GM12878 (cell line): ENCODE data around the gene RABGEF1. TPM values are rescaled to one million over a fixed set of nuclear protein-coding genes. Genes with fewer than 3 reads are reported as not detected.

Experiments used
- ATAC-seq: fragments of 200-7000 bp; cut with Tn5 transposase; 3 replicates; pipeline ENCODE4 v1.9.1; 2020; ENCODE audit warnings: mild to moderate bottlenecking, moderate library complexity
- BruUV-seq: library from RNA; stranded (reverse); fragments of 400-500 nt; replicated peaks from 2 replicates; lab custom pipeline; 2021; lab: Mats Ljungman, UMichigan
- CTCF ChIA-PET: fragments of 300-600 bp; sonication (Branson Sonifier 250); formaldehyde crosslinking; extraction: SDS; loops from one replicate; lab custom pipeline; 2021; ENCODE audit warnings: inconsistent platforms; lab: Yijun Ruan, JAX
- POLR2A ChIA-PET: fragments of 350-600 bp; formaldehyde crosslinking; extraction: SDS; loops from one replicate; lab custom pipeline; 2021; ENCODE audit warnings: inconsistent platforms; lab: Charles Lee
- RAD21 ChIA-PET: fragments of 300-600 bp; sonication (Branson Sonifier 250); formaldehyde crosslinking; loops from one replicate; lab custom pipeline; 2023; ENCODE audit warnings: antibody characterized with exemption; ENCODE audit not compliant: unreplicated experiment; lab: Charles Lee
- SMC1A ChIA-PET: fragments of 300-600 bp; sonication (Branson Sonifier 250); formaldehyde crosslinking; loops from one replicate; lab custom pipeline; 2023; ENCODE audit not compliant: unreplicated experiment, uncharacterized antibody; lab: Charles Lee
- DNase-seq: peaks from one replicate; pipeline ENCODE4 v3.0.0-alpha.2; 2011; ENCODE audit warnings: low read depth, low spot score
- FAIRE-seq: peaks from 3 replicates; lab custom pipeline; 2011; peaks lifted over from hg19 to GRCh38; lab: Jason Lieb, UNC
- H2AFZ ChIP-seq: 2 replicates; pipeline ENCODE4 v1.6.0; 2011; ENCODE audit warnings: low read depth, low read length, control low read depth; ENCODE audit not compliant: control insufficient read depth
- H3K27ac ChIP-seq: 2 replicates; pipeline ENCODE4 v1.5.1; 2011; ENCODE audit warnings: control low read depth; ENCODE audit not compliant: control insufficient read depth, insufficient read depth
- H3K27me3 ChIP-seq, 2 experiments: replicated peaks in 1 of 2; 2 replicates each; pipeline versions ENCODE4 v1.6.0 to v1.6.1; 2011; ENCODE audit warnings: low read length in 1 of 2; ENCODE audit not compliant: control insufficient read depth in 2 of 2, insufficient read depth in 2 of 2
- H3K36me3 ChIP-seq, 2 experiments: 2 replicates each; pipeline ENCODE4 v1.5.1; 2011; ENCODE audit warnings: low read length in 1 of 2; ENCODE audit not compliant: control insufficient read depth in 2 of 2, insufficient read depth in 2 of 2
- H3K4me1 ChIP-seq: 2 replicates; pipeline ENCODE4 v1.6.1; 2011; ENCODE audit warnings: mild to moderate bottlenecking, low read length, moderate library complexity, mixed read lengths; ENCODE audit not compliant: control insufficient read depth, insufficient read depth
- H3K4me2 ChIP-seq: 2 replicates; pipeline ENCODE4 v1.6.0; 2011; ENCODE audit warnings: control low read depth; ENCODE audit not compliant: control insufficient read depth, insufficient read depth
- H3K4me3 ChIP-seq: fragments of 200-600 bp; sonication (generic); 2 replicates; pipeline ENCODE4 v1.5.1; 2016
- H3K79me2 ChIP-seq: 2 replicates; pipeline ENCODE4 v1.6.0; 2011; ENCODE audit warnings: low read length; ENCODE audit not compliant: control insufficient read depth, insufficient read depth
- H3K9ac ChIP-seq: 2 replicates; pipeline ENCODE4 v1.8.0; 2011; ENCODE audit warnings: low read length, control low read depth, mixed read lengths; ENCODE audit not compliant: control insufficient read depth, insufficient read depth
- H3K9me3 ChIP-seq: replicated peaks from 3 replicates; pipeline ENCODE4 v1.5.1; 2011; ENCODE audit warnings: mild to moderate bottlenecking, low read length; ENCODE audit not compliant: control insufficient read depth, insufficient read depth
- H4K20me1 ChIP-seq: 2 replicates; pipeline ENCODE4 v1.6.0; 2011; ENCODE audit not compliant: control insufficient read depth, insufficient read depth
- ATF2 ChIP-seq: IDR thresholded peaks from 2 replicates; pipeline ENCODE4 v1.6.1; 2012; ENCODE audit warnings: low read length, inconsistent platforms
- KAT2A ChIP-seq: conservative IDR thresholded peaks from 2 replicates; pipeline ENCODE4 v1.6.1; 2011; ENCODE audit warnings: low read depth, low read length; ENCODE audit not compliant: control insufficient read depth
- NR2C2 ChIP-seq: IDR thresholded peaks from 2 replicates; pipeline ENCODE4 v1.6.1; 2011; ENCODE audit warnings: borderline replicate concordance, low read depth; ENCODE audit not compliant: control insufficient read depth, insufficient read length
- SMC3 ChIP-seq: IDR thresholded peaks from 2 replicates; pipeline ENCODE4 v1.6.1; 2011; ENCODE audit warnings: low read length, improper control_type of control experiment, borderline replicate concordance
- SUZ12 ChIP-seq: fragments of 200-600 bp; sonication (generic); IDR thresholded peaks from one replicate; pipeline ENCODE4 v1.6.1; 2018; ENCODE audit warnings: antibody characterized with exemption, mild to moderate bottlenecking; ENCODE audit not compliant: unreplicated experiment
- TCF3 ChIP-seq: IDR thresholded peaks from 2 replicates; pipeline ENCODE4 v1.6.1; 2012; ENCODE audit warnings: low read depth, mild to moderate bottlenecking, low read length, borderline replicate concordance; ENCODE audit not compliant: insufficient read depth
- YBX1 ChIP-seq: fragments of 450-650 bp; IDR thresholded peaks from 2 replicates; pipeline ENCODE4 v1.6.1; 2016; ENCODE audit warnings: antibody characterized with exemption
- YY1 ChIP-seq: IDR thresholded peaks from 2 replicates; pipeline ENCODE4 v1.6.1; 2011; ENCODE audit warnings: low read depth, mild to moderate bottlenecking, low read length
- ZZZ3 ChIP-seq: IDR thresholded peaks from 2 replicates; pipeline ENCODE4 v1.6.1; 2011; ENCODE audit warnings: low read depth; ENCODE audit not compliant: control insufficient read depth, insufficient read length
- WGBS: methylation state at CpG from one replicate; pipeline ENCODE4 v1.1.6; 2016; ENCODE audit warnings: low lambda C conversion rate; ENCODE audit not compliant: insufficient replicate concordance, insufficient coverage; ENCODE audit errors: missing lambda C conversion rate; 5-methylcytosine and 5-hydroxymethylcytosine counted together
- in situ Hi-C: fragments of 300-500 bp; cut with MboI; formaldehyde crosslinking; loops from 9 replicates; pipeline ENCODE4 v1.14.3; 2018; ENCODE audit warnings: mixed read lengths
- intact Hi-C: fragments of 100-400 bp; cut with micrococcal nuclease; formaldehyde crosslinking; loops from one replicate; pipeline ENCODE4 v1.14.2; 2022; ENCODE audit not compliant: unreplicated experiment
- polyA plus RNA-seq, 11 experiments: library from polyadenylated mRNA; depleted of rRNA in 4 of 11; unstranded in 6 of 11; stranded (reverse) in 5 of 11; fragments of >200 nt; fragmentation: Nextera tagmentation in 4 of 11; fragmentation: Illumina TruSeq in 1 of 11; extraction: Ambion mirVana in 4 of 11; extraction: Trizol in 1 of 11; gene quantifications; 1 replicate in 1 of 11; 2 replicates in 10 of 11; pipeline versions ENCODE4 v1.2.1 to v1.2.3, GENCODE V29; 2011 to 2016; ENCODE audit warnings: inconsistent platforms in 2 of 11, missing spikeins in 2 of 11, low read depth in 1 of 11
- total RNA-seq, 4 experiments: library from RNA; depleted of rRNA in 3 of 4; stranded (reverse); fragments of >200 nt in 3 of 4; fragmentation: Illumina TruSeq in 1 of 4; extraction: Trizol in 1 of 4; gene quantifications; 2 replicates each; pipeline versions ENCODE4 v1.2.1 to v1.2.3, GENCODE V29; 2013 to 2021
- TF ChIP-seq, protein P1 (sequence below): fragments of 450-650 bp; conservative IDR thresholded peaks from 2 replicates; pipeline ENCODE4 v1.6.1; 2017; ENCODE audit warnings: mild to moderate bottlenecking, moderate library complexity

Gene RABGEF1
- total and polyA plus RNA-seq, 10 of the 15 experiments (the other 5 are each of a cell fraction or from before 2014, with no cell fraction given), result 10.2 to 36.4 (median 26.1) TPM

- H3K4me1 ChIP-seq, result no peaks in the 10 kb centered on the region
- ChIA-PET CTCF (interaction anchor here (0.8 kb wide), 1 partner anchor 68 kb away, joined by 3 read pairs; no protein-coding TSS in a partner anchor), RAD21 (interaction anchor here (1.6 kb wide), 1 partner anchor 71 kb away, joined by 3 read pairs; no protein-coding TSS in a partner anchor), POLR2A (interaction anchor here (0.6 kb wide), 1 partner anchor 72 kb away, joined by 3 read pairs; no protein-coding TSS in a partner anchor), SMC1A (no interaction called here)
- TF ChIP-seq TCF3, result no peak
- TF ChIP-seq, protein P1, sequence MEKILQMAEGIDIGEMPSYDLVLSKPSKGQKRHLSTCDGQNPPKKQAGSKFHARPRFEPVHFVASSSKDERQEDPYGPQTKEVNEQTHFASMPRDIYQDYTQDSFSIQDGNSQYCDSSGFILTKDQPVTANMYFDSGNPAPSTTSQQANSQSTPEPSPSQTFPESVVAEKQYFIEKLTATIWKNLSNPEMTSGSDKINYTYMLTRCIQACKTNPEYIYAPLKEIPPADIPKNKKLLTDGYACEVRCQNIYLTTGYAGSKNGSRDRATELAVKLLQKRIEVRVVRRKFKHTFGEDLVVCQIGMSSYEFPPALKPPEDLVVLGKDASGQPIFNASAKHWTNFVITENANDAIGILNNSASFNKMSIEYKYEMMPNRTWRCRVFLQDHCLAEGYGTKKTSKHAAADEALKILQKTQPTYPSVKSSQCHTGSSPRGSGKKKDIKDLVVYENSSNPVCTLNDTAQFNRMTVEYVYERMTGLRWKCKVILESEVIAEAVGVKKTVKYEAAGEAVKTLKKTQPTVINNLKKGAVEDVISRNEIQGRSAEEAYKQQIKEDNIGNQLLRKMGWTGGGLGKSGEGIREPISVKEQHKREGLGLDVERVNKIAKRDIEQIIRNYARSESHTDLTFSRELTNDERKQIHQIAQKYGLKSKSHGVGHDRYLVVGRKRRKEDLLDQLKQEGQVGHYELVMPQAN, result no peak
- TF ChIP-seq SUZ12, result no peak
- TF ChIP-seq SMC3, result no peak
- TF ChIP-seq KAT2A, result no peak
- TF ChIP-seq NR2C2, result no peak
- no peak for TF ChIP-seq YBX1
- TF ChIP-seq YY1, result no peak
- no peak for TF ChIP-seq ZZZ3
- TF ChIP-seq ATF2, result no peak
- no peak overlapping the region for H3K27ac ChIP-seq
- H3K79me2 ChIP-seq, result no peaks in the 10 kb centered on the region
- BruUV-seq, result no TSS peak
- no peak overlapping the region for H2AFZ ChIP-seq
- H3K27me3 ChIP-seq, result no peaks in the 10 kb centered on the region
- no peak for DNase-seq
- in situ Hi-C loops, result no loop called here
- intact Hi-C loops, result no loop called here
- H3K4me3 ChIP-seq, result no peak overlapping the region
- ATAC-seq, result no peak
- no peaks in the 10 kb centered on the region for H3K36me3 ChIP-seq
- FAIRE-seq, result no peak
- H3K4me2 ChIP-seq, result no peak overlapping the region
- H3K9me3 ChIP-seq, result no peaks in the 10 kb centered on the region; the same call in 2 of the 3 replicates
- no peaks in the 10 kb centered on the region for H4K20me1 ChIP-seq
- H3K9ac ChIP-seq, result no peak overlapping the region
- 70% methylated on average over 7 of the region's 7 CpGs for WGBS
Observed at GRCh38 chr7:66824041-66824440, 83.5 kb downstream of the RABGEF1 start.
